ENCODE results near the gene ZDHHC6. TPM values are rescaled to one million over a fixed set of nuclear protein-coding genes. Genes with fewer than 3 reads are reported as not detected.

The ZDHHC6 gene
- total and polyA plus RNA-seq, 2 experiments from 2014 or later = 31.7 to 56.4 TPM

GRCh38 chr10:112460366-112460765 is 13.7 kb upstream of the ZDHHC6 start:
- Histone ChIP-seq H3K79me2 (peaks cover 13% of the 10 kb centered on the region), H3K9me2 (replicated peaks; ENCODE audit: insufficient read depth) (no peaks in the 10 kb centered on the region), H3K36me3 (replicated peaks; ENCODE audit: insufficient read depth, low read depth) (peaks cover 9% of the 10 kb centered on the region), H3K27me3 (no peaks in the 10 kb centered on the region), H2AFZ (no peak overlapping the region), H3K9me3 (ENCODE audit: low read depth) (no peaks in the 10 kb centered on the region), H4K20me1 (ENCODE audit: insufficient read depth, poor library complexity, severe bottlenecking) (no peaks in the 10 kb centered on the region), H3K4me1 (ENCODE audit: insufficient read depth) (no peaks in the 10 kb centered on the region), H3K4me3 (no peak overlapping the region), H3K4me2 (no peak overlapping the region), H3K27ac (no peak overlapping the region)
- TF ChIP-seq EZH2 (IDR thresholded peaks at IDR 0.05; ENCODE audit: borderline replicate concordance) (no peak), EZH2phosphoT487 (IDR thresholded peaks at IDR 0.05; ENCODE audit: low read depth, severe bottlenecking, unreplicated experiment) (no peak), CTCF (IDR thresholded peaks at IDR 0.05; ENCODE audit: poor library complexity) (no peak)
- 94% methylated on average over 2 of the region's 2 CpGs for WGBS (ENCODE audit: low lambda C conversion rate, missing lambda C conversion rate)
- no peak for DNase-seq (ENCODE audit: low spot score)

- Histone ChIP-seq H4K20me1 (ENCODE audit: insufficient read depth, poor library complexity, severe bottlenecking) (no peaks in the 10 kb centered on the region), H3K79me2 (peaks cover 35% of the 10 kb centered on the region)
Measured at GRCh38 chr10:112456533-112456932, 9.8 kb upstream of the ZDHHC6 start.

GRCh38 chr10:112454910-112455779 is 8.4 kb upstream of the ZDHHC6 start:
- no peak for DNase-seq (ENCODE audit: low spot score)
- H3K27me3 ChIP-seq = no peaks in the 10 kb centered on the region
- TF ChIP-seq CTCF (IDR thresholded peaks at IDR 0.05; ENCODE audit: poor library complexity) = no peak
- TF ChIP-seq EZH2phosphoT487 (IDR thresholded peaks at IDR 0.05; ENCODE audit: low read depth, severe bottlenecking, unreplicated experiment) = no peak
- no peak for TF ChIP-seq EZH2 (IDR thresholded peaks at IDR 0.05; ENCODE audit: borderline replicate concordance)
- no peaks in the 10 kb centered on the region for H3K9me2 ChIP-seq (replicated peaks; ENCODE audit: insufficient read depth)
- WGBS (ENCODE audit: low lambda C conversion rate, missing lambda C conversion rate) = 100% methylated on average over 1 of the region's 3 CpGs
- H3K9me3 ChIP-seq (ENCODE audit: low read depth) = no peaks in the 10 kb centered on the region
- H2AFZ ChIP-seq = no peak overlapping the region
- no peaks in the 10 kb centered on the region for H3K4me1 ChIP-seq (ENCODE audit: insufficient read depth)
- no peaks in the 10 kb centered on the region for H3K36me3 ChIP-seq (replicated peaks; ENCODE audit: insufficient read depth, low read depth)
- H3K4me3 ChIP-seq = no peak overlapping the region
- no peak overlapping the region for H3K4me2 ChIP-seq
- H3K79me2 ChIP-seq = peaks cover 39% of the 10 kb centered on the region
- no peaks in the 10 kb centered on the region for H4K20me1 ChIP-seq (ENCODE audit: insufficient read depth, poor library complexity, severe bottlenecking)
- H3K27ac ChIP-seq = no peak overlapping the region

More at GRCh38 chr10:112456533-112456932, 9.8 kb upstream of the ZDHHC6 start:
- Histone ChIP-seq H3K4me1 (ENCODE audit: insufficient read depth) (no peaks in the 10 kb centered on the region), H2AFZ (no peak overlapping the region), H3K36me3 (replicated peaks; ENCODE audit: insufficient read depth, low read depth) (no peaks in the 10 kb centered on the region), H3K27me3 (no peaks in the 10 kb centered on the region), H3K9me2 (replicated peaks; ENCODE audit: insufficient read depth) (no peaks in the 10 kb centered on the region), H3K9me3 (ENCODE audit: low read depth) (no peaks in the 10 kb centered on the region), H3K4me2 (no peak overlapping the region), H3K27ac (no peak overlapping the region), H3K4me3 (no peak overlapping the region)
- no peak for TF ChIP-seq EZH2 (IDR thresholded peaks at IDR 0.05; ENCODE audit: borderline replicate concordance)
- TF ChIP-seq CTCF (IDR thresholded peaks at IDR 0.05; ENCODE audit: poor library complexity) = no peak
- no peak for TF ChIP-seq EZH2phosphoT487 (IDR thresholded peaks at IDR 0.05; ENCODE audit: low read depth, severe bottlenecking, unreplicated experiment)
- no peak for DNase-seq (ENCODE audit: low spot score)
- 94% methylated on average over 2 of the region's 2 CpGs for WGBS (ENCODE audit: low lambda C conversion rate, missing lambda C conversion rate)

All from hepatocyte (in vitro differentiated cells).